GM12872 (cell line): ENCODE data around the gene HOPX.

ENCODE experiments used
- TF ChIP-seq, protein P1 (sequence below): IDR thresholded peaks from 3 replicates; pipeline ENCODE4 v1.5.1; 2011; ENCODE audit warnings: low read depth, mild to moderate bottlenecking, low read length, moderate library complexity; ENCODE audit not compliant: insufficient read depth

HOPX gene

GRCh38 chr4:56671860-56672259 is 9.2 kb downstream of the HOPX start:
- TF ChIP-seq, protein P1, sequence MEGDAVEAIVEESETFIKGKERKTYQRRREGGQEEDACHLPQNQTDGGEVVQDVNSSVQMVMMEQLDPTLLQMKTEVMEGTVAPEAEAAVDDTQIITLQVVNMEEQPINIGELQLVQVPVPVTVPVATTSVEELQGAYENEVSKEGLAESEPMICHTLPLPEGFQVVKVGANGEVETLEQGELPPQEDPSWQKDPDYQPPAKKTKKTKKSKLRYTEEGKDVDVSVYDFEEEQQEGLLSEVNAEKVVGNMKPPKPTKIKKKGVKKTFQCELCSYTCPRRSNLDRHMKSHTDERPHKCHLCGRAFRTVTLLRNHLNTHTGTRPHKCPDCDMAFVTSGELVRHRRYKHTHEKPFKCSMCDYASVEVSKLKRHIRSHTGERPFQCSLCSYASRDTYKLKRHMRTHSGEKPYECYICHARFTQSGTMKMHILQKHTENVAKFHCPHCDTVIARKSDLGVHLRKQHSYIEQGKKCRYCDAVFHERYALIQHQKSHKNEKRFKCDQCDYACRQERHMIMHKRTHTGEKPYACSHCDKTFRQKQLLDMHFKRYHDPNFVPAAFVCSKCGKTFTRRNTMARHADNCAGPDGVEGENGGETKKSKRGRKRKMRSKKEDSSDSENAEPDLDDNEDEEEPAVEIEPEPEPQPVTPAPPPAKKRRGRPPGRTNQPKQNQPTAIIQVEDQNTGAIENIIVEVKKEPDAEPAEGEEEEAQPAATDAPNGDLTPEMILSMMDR, result no peak

- TF ChIP-seq, protein P1, result no peak
These were observed 9.7 kb downstream of the HOPX start for GRCh38 chr4:56671373-56671772.

- TF ChIP-seq, protein P1, result peak; percentile 40; the same call in 1 of the 3 replicates
These were observed 12.8 kb downstream of the HOPX start for GRCh38 chr4:56668267-56668666.

DNA sequence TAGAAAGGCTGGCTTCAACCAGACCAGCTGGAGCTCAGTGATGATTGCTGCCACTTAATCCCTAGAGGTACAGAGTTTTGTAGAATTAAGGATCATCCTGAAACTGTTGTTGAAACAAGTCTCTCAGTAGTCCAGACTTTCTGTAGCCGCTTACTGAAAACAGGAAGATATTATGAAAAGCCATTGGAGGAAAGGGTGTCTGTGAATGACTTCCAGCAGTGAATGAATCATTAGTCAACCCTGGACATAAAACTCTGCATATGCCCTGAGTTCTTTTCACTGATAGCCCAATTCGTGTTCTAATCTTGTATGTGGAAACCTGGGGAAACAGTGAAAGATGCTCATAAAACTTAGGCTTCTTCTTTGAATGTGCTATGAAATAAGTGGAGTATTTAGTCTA is 14.8 kb downstream of the HOPX start:
- TF ChIP-seq, protein P1, result no peak

DNA sequence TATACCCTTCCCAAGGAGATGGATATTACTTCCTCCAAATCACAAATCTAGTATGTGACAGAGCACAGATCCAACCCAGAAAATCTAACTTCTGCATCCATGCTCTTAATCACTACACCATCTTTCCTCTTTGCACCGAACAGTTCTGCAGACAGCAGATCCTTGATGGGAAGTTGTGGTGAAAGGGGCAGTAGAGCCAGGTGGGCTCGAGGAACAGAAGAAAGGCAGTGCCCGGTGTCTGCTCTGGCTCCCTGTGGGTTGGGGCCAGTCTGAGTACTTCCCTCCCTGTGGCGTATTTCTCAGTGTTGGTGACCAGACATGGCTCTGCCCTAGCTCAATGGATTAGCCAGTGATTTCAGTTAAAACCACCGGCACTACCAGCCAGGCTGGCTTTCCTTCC is 15.3 kb downstream of the HOPX start:
- TF ChIP-seq, protein P1, result no peak

DNA sequence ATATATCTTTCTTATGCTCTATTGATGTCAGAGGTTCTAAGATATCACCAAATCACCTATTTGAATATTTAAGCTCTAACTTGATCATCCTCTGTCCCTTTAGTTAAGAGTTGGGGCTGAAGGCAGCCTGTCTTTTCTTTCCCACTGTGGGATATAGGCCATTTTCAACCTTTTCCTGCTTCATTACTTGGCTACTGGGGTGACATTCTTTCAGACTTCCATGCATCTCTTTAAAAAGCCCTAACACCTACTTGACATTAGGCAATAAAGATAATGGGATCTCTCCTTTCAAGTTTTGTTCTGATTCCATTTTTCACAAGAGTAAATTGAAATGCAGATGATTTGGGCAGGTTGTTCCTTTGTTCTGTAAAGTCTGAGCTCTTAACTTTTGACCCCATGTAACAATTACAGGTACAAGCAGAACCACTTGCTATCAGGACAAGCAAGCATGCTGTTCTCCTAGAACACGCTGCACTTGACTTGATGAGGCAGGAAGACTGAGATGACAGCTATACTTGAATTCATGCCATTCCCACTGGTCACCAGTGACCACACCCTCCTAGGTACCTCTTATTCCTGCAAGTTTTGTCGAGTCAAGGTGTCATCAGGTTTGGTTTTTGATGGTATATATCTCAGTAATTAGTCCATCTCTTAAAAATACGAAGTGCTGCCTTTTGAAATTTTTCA is 18.2 kb downstream of the HOPX start:
- TF ChIP-seq, protein P1, result no peak

DNA sequence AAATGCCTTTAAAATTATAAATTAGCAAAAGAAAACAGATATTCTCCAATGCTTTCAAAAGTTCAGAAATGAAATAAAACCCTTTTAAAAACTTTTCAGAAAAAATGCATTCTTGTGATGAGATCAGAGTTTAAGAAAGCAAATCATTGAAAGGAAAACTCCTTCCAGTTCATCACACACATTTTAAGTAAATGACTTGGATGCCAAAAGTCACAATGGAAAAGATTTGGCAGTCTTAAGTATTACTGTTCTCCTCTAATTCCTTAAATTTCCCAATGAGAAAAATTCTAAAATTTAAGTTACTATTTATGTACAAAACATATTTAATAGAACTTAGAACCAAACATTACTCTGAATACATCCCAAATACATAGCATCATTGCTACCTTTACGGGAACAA is 21.1 kb downstream of the HOPX start:
- TF ChIP-seq, protein P1, result no peak
